Panc1 (cell line): ENCODE data around the gene UNC5B. TPM values are rescaled to one million over a fixed set of nuclear protein-coding genes. Genes with fewer than 3 reads are reported as not detected.

Source experiments
- ATAC-seq: fragments of 200-7000 bp; cut with Tn5 transposase; 2 replicates; pipeline ENCODE4 v1.9.1; 2020; ENCODE audit warnings: mild to moderate bottlenecking, moderate library complexity
- BruUV-seq: library from RNA; stranded (reverse); fragments of 400-500 nt; replicated peaks from 2 replicates; lab custom pipeline; 2021; lab: Mats Ljungman, UMichigan
- CTCF ChIA-PET: fragments of 300-600 bp; sonication (Branson Sonifier 250); formaldehyde crosslinking; loops from one replicate; lab custom pipeline; 2022; ENCODE audit warnings: antibody characterized with exemption; lab: Charles Lee
- POLR2A ChIA-PET: fragments of 300-600 bp; sonication (Branson Sonifier 250); formaldehyde crosslinking; loops from one replicate; lab custom pipeline; 2022; ENCODE audit warnings: antibody characterized with exemption; lab: Charles Lee
- DNase-seq: peaks from one replicate; pipeline ENCODE4 v3.0.0-alpha.2; 2010; ENCODE audit warnings: low read depth, low spot score
- H3K27ac ChIP-seq: 2 replicates; pipeline ENCODE4 v1.5.1; 2011; ENCODE audit warnings: mild to moderate bottlenecking, low read length, inconsistent platforms
- H3K27me3 ChIP-seq: fragments of 200-500 bp; sonication (Bioruptor generic); 2 replicates; pipeline ENCODE4 v1.6.0; 2014; ENCODE audit warnings: low read length, inconsistent platforms; ENCODE audit not compliant: control insufficient read depth, insufficient read depth
- H3K36me3 ChIP-seq: fragments of 200-500 bp; sonication (Bioruptor generic); 2 replicates; pipeline ENCODE4 v1.5.1; 2014; ENCODE audit warnings: inconsistent platforms, mild to moderate bottlenecking, low read length, moderate library complexity; ENCODE audit not compliant: control insufficient read depth, insufficient read depth
- H3K4me1 ChIP-seq: 2 replicates; pipeline ENCODE4 v1.5.1; 2011; ENCODE audit warnings: inconsistent platforms, mild to moderate bottlenecking, low read length, moderate library complexity; ENCODE audit not compliant: control insufficient read depth, insufficient read depth
- H3K4me3 ChIP-seq, 2 experiments: 2 replicates each; pipeline ENCODE4 v1.5.1; 2011 to 2012; ENCODE audit warnings: low read depth in 2 of 2, low read length in 2 of 2, mild to moderate bottlenecking in 2 of 2, inconsistent platforms in 1 of 2, moderate library complexity in 1 of 2
- H3K9me3 ChIP-seq: fragments of 200-500 bp; sonication (Bioruptor generic); 2 replicates; pipeline ENCODE4 v1.5.1; 2014; ENCODE audit warnings: low read depth, mild to moderate bottlenecking, inconsistent platforms, low read length, moderate library complexity; ENCODE audit not compliant: control insufficient read depth, insufficient read depth
- CTCF ChIP-seq: fragments of 450-650 bp; IDR thresholded peaks from 2 replicates; pipeline ENCODE4 v1.5.1; 2017; ENCODE audit warnings: mild to moderate bottlenecking
- POLR2AphosphoS5 ChIP-seq: IDR thresholded peaks from 2 replicates; pipeline ENCODE4 v1.6.1; 2012; ENCODE audit warnings: mild to moderate bottlenecking, low read depth, low read length, moderate library complexity
- REST ChIP-seq, 2 experiments: IDR thresholded peaks; 2 replicates each; pipeline ENCODE4 v1.6.1; 2011 to 2012; ENCODE audit warnings: low read depth in 2 of 2, control low read depth in 1 of 2, low read length in 1 of 2, mild to moderate bottlenecking in 1 of 2, moderate library complexity in 1 of 2; ENCODE audit not compliant: insufficient read depth in 1 of 2
- SIN3A ChIP-seq: IDR thresholded peaks from 2 replicates; pipeline ENCODE4 v1.6.1; 2012; ENCODE audit warnings: low read depth, mild to moderate bottlenecking, low read length, moderate library complexity, borderline replicate concordance; ENCODE audit not compliant: insufficient read depth
- TCF7L2 ChIP-seq: IDR thresholded peaks from 2 replicates; pipeline ENCODE4 v1.6.1; 2011; ENCODE audit warnings: mild to moderate bottlenecking, low read depth, low read length, inconsistent platforms
- in situ Hi-C: cut with HindIII; loops from 2 replicates; pipeline ENCODE4 v1.10.0; 2016; ENCODE audit warnings: low sequenced_read_pairs, low pct_unique_long_range_greater_than_20kb
- intact Hi-C: fragments of 100-400 bp; cut with micrococcal nuclease; formaldehyde crosslinking; loops from one replicate; pipeline ENCODE4 v1.10.0; 2022; ENCODE audit not compliant: unreplicated experiment
- total RNA-seq: library from RNA; stranded (reverse); gene quantifications from one replicate; pipeline ENCODE4 v1.2.1, GENCODE V29; 2021; ENCODE audit not compliant: unreplicated experiment

The UNC5B gene
- total RNA-seq, 1 experiment from 2014 or later, result 1.1 TPM

GRCh38 chr10:71204746-71205145, 7.6 kb upstream of the UNC5B start:
- H3K4me1 ChIP-seq, result no peaks in the 10 kb centered on the region
- no peak for TF ChIP-seq POLR2AphosphoS5
- TF ChIP-seq CTCF, result no peak
- TF ChIP-seq TCF7L2, result no peak
- TF ChIP-seq SIN3A, result no peak
- TF ChIP-seq REST (IDR thresholded peaks at IDR 0.05; ENCODE audit: insufficient read depth in 1 of 2, low read depth in 2 of 2, low read length in 1 of 2), result no peak
- ChIA-PET POLR2A (interaction anchor here (0.8 kb wide), 1 partner anchor 199 kb away, joined by 3 read pairs; no protein-coding TSS in a partner anchor), CTCF (interaction anchor here (0.6 kb wide), 1 partner anchor 130 kb away, joined by 3 read pairs; no protein-coding TSS in a partner anchor)
- no TSS peak for BruUV-seq
- no peak overlapping the region for H3K4me3 ChIP-seq
- peaks cover 26% of the 10 kb centered on the region for H3K27me3 ChIP-seq
- ATAC-seq, result no peak
- no peaks in the 10 kb centered on the region for H3K36me3 ChIP-seq
- in situ Hi-C loops, result no loop called here
- H3K27ac ChIP-seq, result no peak overlapping the region
- intact Hi-C loops, result no loop called here
- no peaks in the 10 kb centered on the region for H3K9me3 ChIP-seq
- DNase-seq, result no peak

- no peak for ATAC-seq
- no TSS peak for BruUV-seq
- Histone ChIP-seq H3K4me3 (no peak overlapping the region), H3K36me3 (no peaks in the 10 kb centered on the region), H3K27me3 (peaks cover 32% of the 10 kb centered on the region), H3K27ac (no peak overlapping the region), H3K9me3 (no peaks in the 10 kb centered on the region), H3K4me1 (no peaks in the 10 kb centered on the region)
- TF ChIP-seq REST (IDR thresholded peaks at IDR 0.05; ENCODE audit: insufficient read depth in 1 of 2, low read depth in 2 of 2, low read length in 1 of 2) (no peak), TCF7L2 (no peak), CTCF (no peak), POLR2AphosphoS5 (no peak), SIN3A (no peak)
- in situ Hi-C loops, result no loop called here
- ChIA-PET POLR2A (no interaction called here), CTCF (interaction anchor here (0.6 kb wide), 1 partner anchor 130 kb away, joined by 3 read pairs; no protein-coding TSS in a partner anchor)
- DNase-seq, result no peak
- intact Hi-C loops, result no loop called here
Observed at GRCh38 chr10:71205468-71205867, 6.9 kb upstream of the UNC5B start.
